ENCODE results near the gene SEC61A1.

The SEC61A1 gene

GRCh38 chr3:128083980-128084674 is 31.9 kb downstream of the SEC61A1 start:
- TF ChIP-seq ZFX (IDR thresholded peaks at IDR 0.05), result no peak
- TF ChIP-seq CTCF (conservative IDR thresholded peaks at IDR 0.05), result no peak
- H3K27ac ChIP-seq, result peak overlapping the region; percentile 97

- TF ChIP-seq CTCF (conservative IDR thresholded peaks at IDR 0.05) (no peak), ZFX (IDR thresholded peaks at IDR 0.05) (no peak)
- H3K27ac ChIP-seq, result peak overlapping the region; percentile 97
Observed at GRCh38 chr3:128084675-128085021, 32.4 kb downstream of the SEC61A1 start.

DNA sequence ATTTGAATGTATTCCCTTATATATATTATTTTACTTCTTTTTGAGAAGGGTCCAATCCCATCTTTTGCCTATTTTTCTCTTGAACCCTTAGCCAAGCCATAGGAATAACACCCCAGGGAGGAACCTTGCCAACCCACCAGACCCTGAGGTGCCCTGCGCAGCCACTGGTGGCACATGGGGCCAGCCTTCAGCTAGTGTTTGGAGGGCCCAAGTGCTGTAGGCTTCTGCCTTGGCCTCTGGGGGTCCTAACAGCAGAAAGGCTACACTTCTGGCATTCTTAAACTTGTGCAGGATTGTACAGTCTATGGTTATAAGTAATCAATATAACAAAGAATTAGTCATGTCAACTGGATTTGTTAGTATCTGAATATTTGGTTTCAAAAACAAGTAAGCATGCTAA is 36.9 kb downstream of the SEC61A1 start:
- TF ChIP-seq CTCF (conservative IDR thresholded peaks at IDR 0.05), result no peak
- TF ChIP-seq ZFX (IDR thresholded peaks at IDR 0.05), result no peak
- H3K27ac ChIP-seq, result no peak overlapping the region

GRCh38 chr3:128091586-128091985 is 39.3 kb downstream of the SEC61A1 start:
- TF ChIP-seq CTCF (conservative IDR thresholded peaks at IDR 0.05) (no peak), ZFX (IDR thresholded peaks at IDR 0.05) (no peak)
- no peak overlapping the region for H3K27ac ChIP-seq

DNA sequence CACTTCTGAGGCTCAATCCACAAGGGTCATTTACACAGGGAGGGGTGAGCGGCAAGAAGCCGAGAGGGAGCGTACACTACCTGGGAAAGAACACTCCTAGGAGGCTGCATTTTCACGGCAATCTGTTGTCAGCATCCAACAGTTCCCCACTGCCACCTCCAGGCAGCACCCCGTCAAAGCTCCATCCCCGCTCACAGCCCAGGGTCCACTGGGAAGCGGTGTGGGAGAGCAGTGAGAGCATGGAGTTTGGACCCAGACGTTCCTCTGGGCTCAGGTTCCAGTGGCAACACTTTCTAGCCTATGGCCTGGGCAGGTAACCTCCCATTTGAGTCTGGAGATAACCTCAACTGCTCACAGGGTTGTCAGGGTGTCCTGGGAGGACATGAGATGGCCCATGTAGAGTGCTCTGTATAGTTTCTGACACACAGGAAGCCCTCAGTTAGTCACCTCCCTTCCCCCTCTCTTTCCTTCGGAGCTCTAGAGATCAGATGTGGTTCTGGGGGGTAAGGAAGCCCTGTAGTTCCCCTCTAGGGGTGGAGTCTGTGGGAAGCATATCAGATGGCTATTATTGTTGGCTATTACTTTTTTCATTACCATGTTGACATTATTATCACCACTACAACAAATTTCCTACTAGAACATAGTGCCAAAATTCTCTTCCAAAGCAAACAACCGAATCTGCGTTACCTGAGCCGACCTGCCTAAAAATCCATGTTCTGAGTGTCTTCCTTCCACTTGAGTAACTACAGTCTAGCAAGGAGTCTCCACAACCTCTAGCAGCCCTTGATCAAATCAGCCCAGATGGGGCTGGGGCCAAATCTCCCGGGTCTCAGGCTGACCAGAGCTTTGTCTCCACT is 42.3 kb downstream of the SEC61A1 start:
- H3K27ac ChIP-seq, result peak overlapping the region; percentile 72
- TF ChIP-seq CTCF (conservative IDR thresholded peaks at IDR 0.05), result no peak
- no peak for TF ChIP-seq ZFX (IDR thresholded peaks at IDR 0.05)

- TF ChIP-seq ZFX (IDR thresholded peaks at IDR 0.05), result peak; percentile 30; the same call in 1 of the 2 replicates
- TF ChIP-seq CTCF (conservative IDR thresholded peaks at IDR 0.05), result peak; percentile 99
- H3K27ac ChIP-seq, result peak overlapping the region; percentile 72
Observed at GRCh38 chr3:128095222-128095703, 43.0 kb downstream of the SEC61A1 start.

GRCh38 chr3:128098234-128098633 is 46.0 kb downstream of the SEC61A1 start:
- H3K27ac ChIP-seq, result no peak overlapping the region; the same call in 1 of the 2 replicates
- no peak for TF ChIP-seq ZFX (IDR thresholded peaks at IDR 0.05)
- no peak for TF ChIP-seq CTCF (conservative IDR thresholded peaks at IDR 0.05)

All from C4-2B (cell line).